ENCODE measurements around the gene ZNF677.

Gene ZNF677

GRCh38 chr19:53246498-53246897, 8.2 kb downstream of the ZNF677 start:
- TF ChIP-seq ZNF24 (tag by site-specific recombination; IDR thresholded peaks at IDR 0.05) (no peak), ZNF560 (tag by site-specific recombination; IDR thresholded peaks at IDR 0.05; ENCODE audit: borderline replicate concordance) (no peak), ZNF621 (tag by site-specific recombination; IDR thresholded peaks at IDR 0.05) (no peak), ZNF518A (tag by site-specific recombination; conservative IDR thresholded peaks at IDR 0.05; ENCODE audit: low read depth) (no peak), ZNF513 (tag by site-specific recombination; IDR thresholded peaks at IDR 0.05) (no peak), ZBTB6 (tag by site-specific recombination; IDR thresholded peaks at IDR 0.05) (no peak), ZSCAN16 (tag by site-specific recombination; IDR thresholded peaks at IDR 0.05) (no peak), ZNF768 (tag by site-specific recombination; IDR thresholded peaks at IDR 0.05) (no peak), GFI1B (tag by site-specific recombination; IDR thresholded peaks at IDR 0.05) (no peak)
- peaks cover under 1% of the 10 kb centered on the region for H3K9me3 ChIP-seq (ENCODE audit: control insufficient read depth, insufficient read depth, low read depth, low read length)
- no peak overlapping the region for H3K4me3 ChIP-seq (ENCODE audit: low read depth, low read length)
- no peak overlapping the region for H3K27ac ChIP-seq (ENCODE audit: extremely low read depth, low read depth, low read length)
- H3K36me3 ChIP-seq (ENCODE audit: control insufficient read depth in 2 of 2, insufficient read depth in 1 of 2, low read length in 2 of 2), result peaks cover 0 to 46% of the 10 kb centered on the region in 2 experiments; a peak in 1 of 3 replicates
- POLR2A ChIA-PET, result no interaction called here
- H3K4me1 ChIP-seq (ENCODE audit: control insufficient read depth, insufficient read depth, low read length), result no peaks in the 10 kb centered on the region
- CTCF ChIA-PET, result interaction anchor here (0.6 kb wide), 2 partner anchors 84 to 167 kb away, joined by 3 read pairs; no protein-coding TSS in a partner anchor

- Histone ChIP-seq H3K9me3 (ENCODE audit: control insufficient read depth, insufficient read depth, low read depth, low read length) (peaks cover 2% of the 10 kb centered on the region), H3K4me3 (ENCODE audit: low read depth, low read length) (no peak overlapping the region), H3K36me3 (ENCODE audit: control insufficient read depth in 2 of 2, insufficient read depth in 1 of 2, low read length in 2 of 2) (peaks cover 0 to 28% of the 10 kb centered on the region in 2 experiments; a peak in 1 of 3 replicates), H3K27ac (ENCODE audit: extremely low read depth, low read depth, low read length) (no peak overlapping the region), H3K4me1 (ENCODE audit: control insufficient read depth, insufficient read depth, low read length) (no peaks in the 10 kb centered on the region)
- no peak for TF ChIP-seq ZNF366 (tag by site-specific recombination; conservative IDR thresholded peaks at IDR 0.05)
- TF ChIP-seq ZNF221 (tag by site-specific recombination; IDR thresholded peaks at IDR 0.05; ENCODE audit: borderline replicate concordance), result no peak
- no peak for TF ChIP-seq BCL11B (tag by site-specific recombination; IDR thresholded peaks at IDR 0.05; ENCODE audit: low read depth)
- peak; percentile 63; the same call in 1 of the 2 replicates for TF ChIP-seq TRIM28 (IDR thresholded peaks at IDR 0.05; ENCODE audit: borderline replicate concordance, low read length)
- peak; percentile 40; the same call in 1 of the 2 replicates for TF ChIP-seq ZNF274 (IDR thresholded peaks at IDR 0.05; ENCODE audit: low read length)
- TF ChIP-seq ZNF274 (tag by site-specific recombination; IDR thresholded peaks at IDR 0.05; ENCODE audit: borderline replicate concordance), result peak; percentile 82; the same call in 1 of the 2 replicates
- peak; percentile 88 for TF ChIP-seq SETDB1 (IDR thresholded peaks at IDR 0.05; ENCODE audit: insufficient read length, low read length)
- ChIA-PET POLR2A (interaction anchor here (0.6 kb wide), 1 partner anchor 450 kb away, joined by 8 read pairs; no protein-coding TSS in a partner anchor), CTCF (no interaction called here)
These were observed 17.4 kb downstream of the ZNF677 start for GRCh38 chr19:53237114-53237777.

Measured in HEK293 (cell line).